IMR-90 (cell line): Measurements from ENCODE around the gene RALGPS1. TPM values are rescaled to one million over a fixed set of nuclear protein-coding genes. Genes with fewer than 3 reads are reported as not detected.

Experiments used
- ATAC-seq: fragments of 200-7000 bp; cut with Tn5 transposase; 2 replicates; pipeline ENCODE4 v1.9.1; 2020; ENCODE audit warnings: low read depth, mild to moderate bottlenecking, moderate library complexity
- BruUV-seq: library from RNA; stranded (reverse); fragments of 400-500 nt; replicated peaks from 2 replicates; lab custom pipeline; 2021; lab: Mats Ljungman, UMichigan
- CTCF ChIA-PET: fragments of 300-600 bp; formaldehyde crosslinking; extraction: SDS; loops from one replicate; lab custom pipeline; 2021; ENCODE audit warnings: antibody characterized with exemption; lab: Yijun Ruan, JAX
- POLR2A ChIA-PET: fragments of 300-600 bp; sonication (Branson Sonifier 250); formaldehyde crosslinking; loops from one replicate; lab custom pipeline; 2022; ENCODE audit warnings: antibody characterized with exemption; ENCODE audit not compliant: unreplicated experiment; lab: Charles Lee
- DNase-seq: peaks from one replicate; pipeline ENCODE4 v3.0.0; 2013
- H2AFZ ChIP-seq: replicated peaks from 2 replicates; pipeline ENCODE3; 2013; ENCODE audit warnings: low read length, mild to moderate bottlenecking; ENCODE audit not compliant: poor library complexity
- H2AK5ac ChIP-seq: 2 replicates; pipeline ENCODE4 v1.6.1; 2013; ENCODE audit warnings: low read depth, low read length, inconsistent platforms
- H2AK9ac ChIP-seq: replicated peaks from 2 replicates; pipeline ENCODE3; 2013; ENCODE audit warnings: mild to moderate bottlenecking, low read depth, low read length, moderate library complexity; ENCODE audit not compliant: poor library complexity
- H2BK120ac ChIP-seq: 2 replicates; pipeline ENCODE4 v1.6.1; 2013; ENCODE audit warnings: low read depth, low read length, inconsistent platforms
- H2BK15ac ChIP-seq: 3 replicates; pipeline ENCODE4 v1.6.1; 2013; ENCODE audit warnings: low read depth, low read length, inconsistent platforms
- H2BK20ac ChIP-seq: 2 replicates; pipeline ENCODE4 v1.6.1; 2013; ENCODE audit warnings: low read depth, mild to moderate bottlenecking, inconsistent platforms, low read length, moderate library complexity
- H2BK5ac ChIP-seq: 2 replicates; pipeline ENCODE4 v1.6.1; 2013; ENCODE audit warnings: mild to moderate bottlenecking, low read depth, low read length, inconsistent platforms; ENCODE audit not compliant: poor library complexity, severe bottlenecking
- H3K14ac ChIP-seq: replicated peaks from 2 replicates; pipeline ENCODE4 v1.6.1; 2013; ENCODE audit warnings: low read depth, low read length, inconsistent platforms
- H3K18ac ChIP-seq: 2 replicates; pipeline ENCODE4 v1.6.1; 2013; ENCODE audit warnings: low read depth, low read length, control low read depth
- H3K23ac ChIP-seq: 2 replicates; pipeline ENCODE4 v1.6.1; 2013; ENCODE audit warnings: low read depth, low read length, inconsistent platforms
- H3K27ac ChIP-seq: 2 replicates; pipeline ENCODE4 v1.5.1; 2013; ENCODE audit warnings: mild to moderate bottlenecking, control low read depth, low read length; ENCODE audit not compliant: insufficient read depth
- H3K27me3 ChIP-seq: 2 replicates; pipeline ENCODE4 v1.6.1; 2013; ENCODE audit warnings: low read length; ENCODE audit not compliant: control insufficient read depth, insufficient read depth
- H3K36me3 ChIP-seq: 2 replicates; pipeline ENCODE4 v1.6.1; 2013; ENCODE audit warnings: low read length, mixed read lengths; ENCODE audit not compliant: control insufficient read depth, insufficient read depth
- H3K4ac ChIP-seq: 2 replicates; pipeline ENCODE4 v1.6.1; 2013; ENCODE audit warnings: low read depth, low read length, inconsistent platforms
- H3K4me1 ChIP-seq: 2 replicates; pipeline ENCODE4 v1.6.1; 2013; ENCODE audit warnings: low read length, mixed read lengths; ENCODE audit not compliant: control insufficient read depth, insufficient read depth
- H3K4me2 ChIP-seq: 2 replicates; pipeline ENCODE4 v1.6.1; 2013; ENCODE audit warnings: low read depth, mild to moderate bottlenecking, control low read depth, low read length, moderate library complexity
- H3K4me3 ChIP-seq: 2 replicates; pipeline ENCODE4 v1.5.1; 2013; ENCODE audit warnings: low read depth, mild to moderate bottlenecking, control low read depth, low read length, moderate library complexity; ENCODE audit not compliant: insufficient read depth
- H3K56ac ChIP-seq: 2 replicates; pipeline ENCODE4 v1.6.1; 2013; ENCODE audit warnings: low read length, inconsistent platforms; ENCODE audit not compliant: insufficient read depth; ENCODE audit errors: extremely low read depth
- H3K79me1 ChIP-seq, 2 experiments: 2 replicates each; pipeline ENCODE4 v1.6.1; 2013; ENCODE audit warnings: low read length in 2 of 2, inconsistent platforms in 1 of 2, low read depth in 1 of 2
- H3K9ac ChIP-seq: 2 replicates; pipeline ENCODE4 v1.6.1; 2013; ENCODE audit warnings: low read depth, low read length, control low read depth
- H3K9me1 ChIP-seq: 2 replicates; pipeline ENCODE4 v1.6.1; 2013; ENCODE audit warnings: low read length, inconsistent platforms; ENCODE audit not compliant: insufficient read depth
- H3K9me3 ChIP-seq: 2 replicates; pipeline ENCODE4 v1.6.1; 2013; ENCODE audit warnings: low read length; ENCODE audit not compliant: control insufficient read depth, insufficient read depth
- H4K20me1 ChIP-seq: 2 replicates; pipeline ENCODE4 v1.6.1; 2013; ENCODE audit warnings: low read length, inconsistent platforms; ENCODE audit not compliant: insufficient read depth
- H4K5ac ChIP-seq: 2 replicates; pipeline ENCODE4 v1.6.1; 2013; ENCODE audit warnings: mild to moderate bottlenecking, low read depth, low read length, control low read depth
- H4K8ac ChIP-seq, 2 experiments: 2 replicates each; pipeline ENCODE4 v1.6.1; 2013; ENCODE audit warnings: low read depth in 2 of 2, low read length in 2 of 2, control low read depth in 1 of 2, inconsistent platforms in 1 of 2
- H4K91ac ChIP-seq: 2 replicates; pipeline ENCODE4 v1.6.1; 2013; ENCODE audit warnings: low read depth, low read length, inconsistent platforms; ENCODE audit not compliant: insufficient read depth
- CEBPB ChIP-seq: IDR thresholded peaks from 2 replicates; pipeline ENCODE4 v1.6.1; 2012; ENCODE audit warnings: low read depth, low read length, improper control_type of control experiment
- WGBS, 2 experiments: methylation state at CpG; one replicate each; pipeline versions ENCODE4 v1.1.5 to v1.1.7; 2013; ENCODE audit warnings: missing lambda C conversion rate in 2 of 2; ENCODE audit not compliant: insufficient read length in 1 of 2; ENCODE audit errors: extremely low coverage in 2 of 2; 5-methylcytosine and 5-hydroxymethylcytosine counted together
- dilution Hi-C: fragments of 300-500 bp; cut with HindIII; formaldehyde crosslinking; loops from one replicate; pipeline ENCODE4 v1.14.3; 2018; ENCODE audit warnings: low sequenced_read_pairs; ENCODE audit not compliant: unreplicated experiment
- in situ Hi-C: fragments of 300-500 bp; cut with MboI; formaldehyde crosslinking; loops from 3 replicates; pipeline ENCODE4 v1.14.3; 2019; ENCODE audit warnings: low sequenced_read_pairs, inconsistent platforms, mixed read lengths
- intact Hi-C: fragments of 100-400 bp; cut with micrococcal nuclease; formaldehyde crosslinking; loops from 2 replicates; pipeline ENCODE4 v1.10.0; 2022
- polyA plus RNA-seq, 3 experiments: library from polyadenylated mRNA; depleted of rRNA; stranded (reverse); fragments of >200 nt; gene quantifications; 2 replicates each; pipeline ENCODE4 v1.2.3, GENCODE V29; 2012; ENCODE audit warnings: low replicate concordance in 1 of 3
- total RNA-seq: library from RNA; depleted of rRNA; stranded (reverse); fragments of >200 nt; gene quantifications from 2 replicates; pipeline ENCODE4 v1.2.3, GENCODE V29; 2012

RALGPS1 gene
- total and polyA plus RNA-seq, 2 of the 4 experiments (the other 2 are of a cell fraction), result 0.90 to 2.8 TPM

DNA sequence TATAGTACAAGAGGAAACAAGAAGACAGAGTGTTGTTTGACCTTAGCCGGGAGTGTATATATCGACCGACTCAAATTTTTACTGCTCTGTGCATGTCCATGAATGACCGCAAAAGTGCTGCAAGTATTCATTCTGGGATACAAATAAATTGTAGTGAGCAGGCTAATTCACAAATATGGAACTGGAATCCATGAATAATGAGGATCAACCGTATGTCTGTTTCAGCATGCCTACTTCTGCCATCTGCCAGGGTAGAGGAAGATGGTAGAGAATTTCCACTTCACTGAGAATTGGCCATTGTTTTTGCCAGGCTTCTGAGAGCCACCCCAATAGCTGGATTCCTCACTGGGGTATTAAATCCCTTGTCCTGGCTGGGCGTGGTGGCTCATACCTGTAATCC, 8.5 kb upstream of the RALGPS1 start:
- H2AK9ac ChIP-seq, result no peak overlapping the region
- no peak overlapping the region for H3K4me3 ChIP-seq
- intact Hi-C loops (no loop called here), dilution Hi-C loops (no loop called here), in situ Hi-C loops (no loop called here)
- no peak overlapping the region for H4K5ac ChIP-seq
- WGBS, 2 experiments, result 42% methylated on average over 4 of the region's 6 CpGs; no CpG with 5 or more reads in 1 of the 2 experiments
- no peak overlapping the region for H2BK5ac ChIP-seq
- no peak overlapping the region for H2BK20ac ChIP-seq
- H3K27me3 ChIP-seq, result peaks cover 35% of the 10 kb centered on the region
- BruUV-seq, result no TSS peak
- ATAC-seq, result no peak
- H2BK15ac ChIP-seq, result no peak overlapping the region
- H3K27ac ChIP-seq, result no peak overlapping the region
- H3K4me2 ChIP-seq, result no peak overlapping the region
- no peak overlapping the region for H2BK120ac ChIP-seq
- H4K8ac ChIP-seq, result no peak overlapping the region
- H3K56ac ChIP-seq, result no peak overlapping the region
- DNase-seq, result no peak
- no peak overlapping the region for H2AFZ ChIP-seq
- no peak overlapping the region for H3K9ac ChIP-seq
- no peak for TF ChIP-seq CEBPB
- H3K4me1 ChIP-seq, result no peaks in the 10 kb centered on the region
- no peaks in the 10 kb centered on the region for H3K9me1 ChIP-seq
- no peaks in the 10 kb centered on the region for H4K20me1 ChIP-seq
- peaks cover 4% of the 10 kb centered on the region for H3K9me3 ChIP-seq
- H3K4ac ChIP-seq, result no peak overlapping the region
- H3K23ac ChIP-seq, result no peak overlapping the region
- H2AK5ac ChIP-seq, result no peak overlapping the region
- no peak overlapping the region for H4K91ac ChIP-seq
- POLR2A ChIA-PET, result no interaction called here
- H3K36me3 ChIP-seq, result no peaks in the 10 kb centered on the region
- CTCF ChIA-PET, result no interaction called here
- no peak overlapping the region for H3K18ac ChIP-seq
- no peaks in the 10 kb centered on the region for H3K79me1 ChIP-seq
- H3K14ac ChIP-seq, result no peak overlapping the region
